GM18498 (cell line): ENCODE data around the gene TMIGD1.
A peak's percentile ranks its signal among the peaks of the same experiment; 100 is the strongest.

Experiments
- ATAC-seq: cut with Tn5 transposase; IDR thresholded peaks from one replicate; pipeline ENCODE4 v1.9.1; 2021; ENCODE audit warnings: mild to moderate bottlenecking, moderate library complexity; ENCODE audit not compliant: unreplicated experiment

The TMIGD1 gene

GRCh38 chr17:30333503-30334360, at the start of gene TMIGD1:
Gene TMIGD1 (minus strand): TSS chr17:30334057. CDS start chr17:30332133, 1,924 bp downstream.
- ATAC-seq: no peak

GRCh38 chr17:30382345-30382744, 48.5 kb upstream of the TMIGD1 start:
- no peak for ATAC-seq

GRCh38 chr17:30381340-30381659, 47.4 kb upstream of the TMIGD1 start:
- ATAC-seq: no peak

GRCh38 chr17:30380643-30381339, 46.9 kb upstream of the TMIGD1 start:
- no peak for ATAC-seq

GRCh38 chr17:30379903-30380381, 46.1 kb upstream of the TMIGD1 start:
- peak; percentile 27 for ATAC-seq

GRCh38 chr17:30379303-30379902, 45.5 kb upstream of the TMIGD1 start:
- ATAC-seq: peak; percentile 10

GRCh38 chr17:30378825-30379302, 45.0 kb upstream of the TMIGD1 start, which contains the start of gene CPD:
Gene CPD (plus strand): TSS chr17:30378927. CDS start chr17:30378981, 54 bp downstream.
- peak; percentile 91 for ATAC-seq

- ATAC-seq: no peak
Observed at GRCh38 chr17:30378241-30378824, 44.5 kb upstream of the TMIGD1 start.

- no peak for ATAC-seq
Observed at GRCh38 chr17:30377574-30378240, 43.9 kb upstream of the TMIGD1 start.

GRCh38 chr17:30376621-30377452, 43.0 kb upstream of the TMIGD1 start:
- ATAC-seq: no peak

GRCh38 chr17:30375661-30376060, 41.8 kb upstream of the TMIGD1 start:
- no peak for ATAC-seq

GRCh38 chr17:30372755-30373154, 38.9 kb upstream of the TMIGD1 start:
- ATAC-seq: no peak

GRCh38 chr17:30369995-30370394, 36.1 kb upstream of the TMIGD1 start:
- ATAC-seq: no peak

GRCh38 chr17:30368912-30369720, 35.3 kb upstream of the TMIGD1 start:
- ATAC-seq: no peak

- ATAC-seq: no peak
Observed at GRCh38 chr17:30366536-30366935, 32.7 kb upstream of the TMIGD1 start.

GRCh38 chr17:30363715-30364202, 29.9 kb upstream of the TMIGD1 start:
- peak; percentile 87 for ATAC-seq

GRCh38 chr17:30361766-30362279, 28.0 kb upstream of the TMIGD1 start:
- no peak for ATAC-seq

GRCh38 chr17:30360086-30360808, 26.4 kb upstream of the TMIGD1 start:
- no peak for ATAC-seq
